ENCODE measurements around the gene FBXO5.
A peak's percentile ranks its signal among the peaks of the same experiment; 100 is the strongest.

FBXO5 gene, protein sequence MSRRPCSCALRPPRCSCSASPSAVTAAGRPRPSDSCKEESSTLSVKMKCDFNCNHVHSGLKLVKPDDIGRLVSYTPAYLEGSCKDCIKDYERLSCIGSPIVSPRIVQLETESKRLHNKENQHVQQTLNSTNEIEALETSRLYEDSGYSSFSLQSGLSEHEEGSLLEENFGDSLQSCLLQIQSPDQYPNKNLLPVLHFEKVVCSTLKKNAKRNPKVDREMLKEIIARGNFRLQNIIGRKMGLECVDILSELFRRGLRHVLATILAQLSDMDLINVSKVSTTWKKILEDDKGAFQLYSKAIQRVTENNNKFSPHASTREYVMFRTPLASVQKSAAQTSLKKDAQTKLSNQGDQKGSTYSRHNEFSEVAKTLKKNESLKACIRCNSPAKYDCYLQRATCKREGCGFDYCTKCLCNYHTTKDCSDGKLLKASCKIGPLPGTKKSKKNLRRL

DNA sequence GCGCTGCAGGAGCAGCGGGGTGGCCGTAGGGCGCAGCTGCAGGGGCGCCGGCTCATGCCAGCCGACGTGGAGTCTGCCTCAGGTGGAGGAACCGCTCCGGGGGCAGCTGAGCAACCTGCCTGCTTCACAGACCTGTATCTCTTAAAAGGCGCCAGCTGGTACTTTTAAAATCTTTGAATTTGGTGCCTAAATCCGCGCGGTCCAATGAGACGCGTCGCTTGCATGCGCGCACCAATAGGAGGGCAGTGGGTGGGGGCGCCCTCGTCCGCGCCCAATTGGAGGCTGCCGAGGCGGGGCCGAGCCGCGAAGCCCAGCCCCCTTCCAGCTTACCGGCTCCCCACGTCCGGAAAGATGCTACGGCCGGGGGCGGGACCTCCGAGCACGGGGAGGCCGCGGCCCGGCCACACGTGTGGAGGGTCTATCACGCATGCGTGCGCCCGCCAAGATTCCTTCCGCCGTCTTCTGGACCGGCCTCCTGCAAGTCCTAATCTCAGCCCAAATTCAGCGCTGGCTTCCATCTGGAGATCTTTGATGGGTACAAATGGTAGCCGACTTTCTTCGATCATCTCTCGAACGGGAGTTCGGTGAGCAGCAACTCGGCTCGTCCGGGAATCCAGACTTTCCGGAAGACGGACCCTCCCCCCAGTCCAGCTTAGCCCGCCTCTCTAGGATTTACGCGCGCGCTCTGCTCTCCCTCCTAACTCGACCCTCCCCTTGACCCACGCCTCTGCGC, at the start of gene FBXO5:
FBXO5 (minus strand) TSS at position 138 of the 733 bp plus-strand sequence; CDS start at position 56, 82 bp downstream.
- Histone ChIP-seq H3K4me3 (ENCODE audit: low read depth, low read length) (peak within 1 kb of the TSS; percentile 84), H3K9ac (ENCODE audit: low read depth, low read length) (peak within 1 kb of the TSS; percentile 92), H3K36me3 (ENCODE audit: control insufficient read depth, insufficient read depth, low read length) (peaks cover 6% of the 10 kb centered on the region), H3K4me1 (ENCODE audit: control insufficient read depth, insufficient read depth, low read length) (peaks cover 12% of the 10 kb centered on the region), H3K9me3 (ENCODE audit: control insufficient read depth, insufficient read depth, low read length) (no peaks in the 10 kb centered on the region), H3K27me3 (ENCODE audit: control insufficient read depth, insufficient read depth, low read length) (no peaks in the 10 kb centered on the region)

DNA sequence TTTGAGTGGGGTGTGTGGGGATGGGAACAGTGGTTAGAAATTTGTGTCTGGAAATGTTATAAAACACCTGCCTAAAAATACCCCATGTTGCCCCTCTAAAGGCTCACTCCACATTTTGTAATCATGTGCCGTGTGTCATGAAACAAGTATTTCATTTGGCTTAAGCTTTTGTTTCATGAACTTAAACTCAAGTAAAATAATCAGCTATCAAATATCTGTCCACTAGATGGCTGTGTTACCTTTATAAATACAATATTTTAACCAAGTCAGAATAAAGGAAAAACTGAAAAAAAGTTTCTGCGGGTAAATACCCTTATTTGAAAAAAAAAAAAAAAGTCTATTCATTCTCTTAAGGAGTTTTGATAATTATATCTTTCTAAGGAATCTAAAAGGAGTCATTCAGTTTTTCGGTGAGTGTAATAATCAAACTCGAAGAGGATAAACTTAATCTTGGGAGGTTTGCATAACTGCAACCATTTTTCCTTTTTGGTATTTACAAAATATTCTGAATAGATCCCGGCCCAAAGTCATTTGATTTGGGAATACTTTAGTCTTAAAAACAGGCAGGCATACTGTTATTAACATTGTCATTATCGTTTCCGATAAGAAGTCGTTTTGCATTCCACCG, 49.5 kb upstream of the FBXO5 start:
- no peak overlapping the region for H3K4me3 ChIP-seq (ENCODE audit: low read depth, low read length)
- H3K9me3 ChIP-seq (ENCODE audit: control insufficient read depth, insufficient read depth, low read length), result no peaks in the 10 kb centered on the region
- peaks cover 9% of the 10 kb centered on the region for H3K4me1 ChIP-seq (ENCODE audit: control insufficient read depth, insufficient read depth, low read length)
- H3K36me3 ChIP-seq (ENCODE audit: control insufficient read depth, insufficient read depth, low read length), result no peaks in the 10 kb centered on the region
- H3K9ac ChIP-seq (ENCODE audit: low read depth, low read length), result no peak overlapping the region
- H3K27me3 ChIP-seq (ENCODE audit: control insufficient read depth, insufficient read depth, low read length), result no peaks in the 10 kb centered on the region

DNA sequence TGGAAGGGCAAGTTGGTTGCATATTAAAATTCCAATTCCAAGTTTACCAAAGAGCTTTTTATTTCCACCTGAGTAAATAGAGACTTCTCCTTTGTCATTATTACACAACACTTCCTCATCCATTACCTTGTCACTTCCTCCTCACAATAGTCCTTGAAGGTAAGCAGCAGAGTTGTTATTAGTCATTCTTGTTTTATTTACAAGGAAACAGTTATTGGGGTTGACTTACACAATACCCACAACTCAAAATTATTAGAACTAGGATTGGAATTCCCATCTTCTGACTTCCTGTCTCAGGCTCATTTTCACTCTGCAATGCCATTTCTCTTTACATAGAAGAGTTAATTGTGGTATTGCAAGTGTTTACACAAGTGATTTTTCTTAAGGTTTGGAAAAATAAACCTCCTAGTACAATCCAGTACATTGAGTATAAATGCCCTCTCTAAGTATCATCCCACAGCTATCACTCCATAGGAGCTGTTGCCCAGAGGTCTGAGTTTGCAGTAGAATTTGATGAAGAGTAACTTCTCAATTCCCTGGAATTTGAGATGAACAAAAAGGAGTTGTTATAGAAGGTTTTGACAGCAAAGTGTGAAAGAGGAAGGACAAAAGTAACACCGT, 48.6 kb upstream of the FBXO5 start:
- no peaks in the 10 kb centered on the region for H3K9me3 ChIP-seq (ENCODE audit: control insufficient read depth, insufficient read depth, low read length)

DNA sequence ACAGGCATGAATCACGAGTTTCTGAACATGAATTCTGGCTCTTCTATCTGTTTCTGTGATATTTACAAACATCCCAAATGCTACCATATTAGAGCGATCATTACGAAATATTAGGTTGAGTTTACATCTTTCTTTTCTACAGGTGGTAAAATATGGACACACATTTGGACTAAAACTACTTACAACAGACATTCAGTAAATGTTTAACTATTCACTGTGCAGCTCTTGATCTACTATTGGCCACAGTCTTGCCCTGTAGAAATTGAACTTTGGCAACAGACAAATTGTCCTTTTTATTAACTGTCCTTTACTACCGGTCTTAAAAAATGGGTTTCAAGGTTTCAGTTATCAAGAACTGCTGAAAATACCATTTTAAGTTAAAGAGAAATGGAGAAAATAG, 46.1 kb upstream of the FBXO5 start:
- Histone ChIP-seq H3K27me3 (ENCODE audit: control insufficient read depth, insufficient read depth, low read length) (no peaks in the 10 kb centered on the region), H3K9me3 (ENCODE audit: control insufficient read depth, insufficient read depth, low read length) (no peaks in the 10 kb centered on the region), H3K4me3 (ENCODE audit: low read depth, low read length) (no peak overlapping the region), H3K9ac (ENCODE audit: low read depth, low read length) (no peak overlapping the region), H3K36me3 (ENCODE audit: control insufficient read depth, insufficient read depth, low read length) (no peaks in the 10 kb centered on the region), H3K4me1 (ENCODE audit: control insufficient read depth, insufficient read depth, low read length) (peaks cover 9% of the 10 kb centered on the region)

More for the DNA sequence above, 48.6 kb upstream of the FBXO5 start:
- Histone ChIP-seq H3K4me3 (ENCODE audit: low read depth, low read length) (no peak overlapping the region), H3K9ac (ENCODE audit: low read depth, low read length) (no peak overlapping the region), H3K27me3 (ENCODE audit: control insufficient read depth, insufficient read depth, low read length) (no peaks in the 10 kb centered on the region), H3K4me1 (ENCODE audit: control insufficient read depth, insufficient read depth, low read length) (peaks cover 9% of the 10 kb centered on the region), H3K36me3 (ENCODE audit: control insufficient read depth, insufficient read depth, low read length) (no peaks in the 10 kb centered on the region)

DNA sequence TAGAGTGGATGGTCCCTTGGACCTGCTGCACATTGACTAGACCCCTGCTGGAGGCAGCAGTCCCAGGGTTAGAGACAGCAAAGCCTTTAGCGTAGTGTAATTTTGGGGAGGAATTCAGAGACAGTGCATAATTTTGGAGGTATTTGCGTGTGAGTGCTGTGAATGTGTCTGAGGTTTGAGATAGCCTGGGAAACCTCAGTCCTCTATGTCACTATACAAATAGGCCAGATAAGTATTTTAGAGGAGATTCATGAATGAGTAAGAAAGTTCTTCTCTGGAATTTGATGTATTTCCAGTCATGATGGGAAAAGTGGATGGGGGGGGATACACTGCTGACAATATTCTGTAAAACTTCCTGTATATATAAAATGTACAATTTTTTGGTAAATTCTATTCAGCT, 45.4 kb upstream of the FBXO5 start:
- Histone ChIP-seq H3K4me1 (ENCODE audit: control insufficient read depth, insufficient read depth, low read length) (peaks cover 9% of the 10 kb centered on the region), H3K27me3 (ENCODE audit: control insufficient read depth, insufficient read depth, low read length) (no peaks in the 10 kb centered on the region), H3K4me3 (ENCODE audit: low read depth, low read length) (no peak overlapping the region), H3K9me3 (ENCODE audit: control insufficient read depth, insufficient read depth, low read length) (no peaks in the 10 kb centered on the region), H3K9ac (ENCODE audit: low read depth, low read length) (no peak overlapping the region), H3K36me3 (ENCODE audit: control insufficient read depth, insufficient read depth, low read length) (no peaks in the 10 kb centered on the region)

DNA sequence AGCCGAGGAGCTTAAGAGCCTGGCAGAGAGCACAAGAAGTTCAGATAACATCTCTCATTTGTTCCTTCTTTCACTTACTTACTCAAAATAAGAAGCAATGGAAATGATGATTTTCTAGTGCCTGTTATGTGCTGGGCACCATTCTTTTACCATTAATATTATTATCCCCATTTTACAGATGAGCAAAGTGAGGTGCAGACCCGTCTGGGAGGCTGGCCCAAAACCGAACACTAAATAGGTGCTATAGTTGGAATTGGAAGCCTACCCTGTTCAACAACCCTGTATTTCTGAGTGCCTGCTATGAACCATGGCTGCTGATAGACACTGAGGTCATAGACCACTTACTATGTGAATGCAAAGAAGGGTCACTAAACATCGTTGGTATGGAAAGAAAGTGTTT, 44.6 kb upstream of the FBXO5 start:
- H3K4me1 ChIP-seq (ENCODE audit: control insufficient read depth, insufficient read depth, low read length), result peaks cover 9% of the 10 kb centered on the region
- H3K36me3 ChIP-seq (ENCODE audit: control insufficient read depth, insufficient read depth, low read length), result no peaks in the 10 kb centered on the region
- no peak overlapping the region for H3K9ac ChIP-seq (ENCODE audit: low read depth, low read length)
- no peaks in the 10 kb centered on the region for H3K27me3 ChIP-seq (ENCODE audit: control insufficient read depth, insufficient read depth, low read length)
- H3K9me3 ChIP-seq (ENCODE audit: control insufficient read depth, insufficient read depth, low read length), result no peaks in the 10 kb centered on the region
- no peak overlapping the region for H3K4me3 ChIP-seq (ENCODE audit: low read depth, low read length)

DNA sequence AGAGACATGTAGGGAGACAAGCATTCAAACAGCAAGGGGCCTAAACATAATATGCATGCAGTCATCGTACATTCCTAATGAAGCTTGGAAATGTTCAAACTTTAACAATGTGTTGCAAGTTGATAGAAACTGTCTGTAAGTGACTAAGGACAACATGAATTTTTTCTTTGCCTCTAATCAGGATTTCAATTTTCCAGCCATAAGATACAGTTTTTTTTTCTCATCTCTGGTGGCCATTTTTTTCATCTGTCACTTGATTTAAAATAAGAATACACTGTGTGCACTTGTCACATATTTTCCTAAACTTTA, 41.8 kb upstream of the FBXO5 start:
- no peaks in the 10 kb centered on the region for H3K36me3 ChIP-seq (ENCODE audit: control insufficient read depth, insufficient read depth, low read length)
- H3K27me3 ChIP-seq (ENCODE audit: control insufficient read depth, insufficient read depth, low read length), result no peaks in the 10 kb centered on the region
- H3K9me3 ChIP-seq (ENCODE audit: control insufficient read depth, insufficient read depth, low read length), result no peaks in the 10 kb centered on the region

DNA sequence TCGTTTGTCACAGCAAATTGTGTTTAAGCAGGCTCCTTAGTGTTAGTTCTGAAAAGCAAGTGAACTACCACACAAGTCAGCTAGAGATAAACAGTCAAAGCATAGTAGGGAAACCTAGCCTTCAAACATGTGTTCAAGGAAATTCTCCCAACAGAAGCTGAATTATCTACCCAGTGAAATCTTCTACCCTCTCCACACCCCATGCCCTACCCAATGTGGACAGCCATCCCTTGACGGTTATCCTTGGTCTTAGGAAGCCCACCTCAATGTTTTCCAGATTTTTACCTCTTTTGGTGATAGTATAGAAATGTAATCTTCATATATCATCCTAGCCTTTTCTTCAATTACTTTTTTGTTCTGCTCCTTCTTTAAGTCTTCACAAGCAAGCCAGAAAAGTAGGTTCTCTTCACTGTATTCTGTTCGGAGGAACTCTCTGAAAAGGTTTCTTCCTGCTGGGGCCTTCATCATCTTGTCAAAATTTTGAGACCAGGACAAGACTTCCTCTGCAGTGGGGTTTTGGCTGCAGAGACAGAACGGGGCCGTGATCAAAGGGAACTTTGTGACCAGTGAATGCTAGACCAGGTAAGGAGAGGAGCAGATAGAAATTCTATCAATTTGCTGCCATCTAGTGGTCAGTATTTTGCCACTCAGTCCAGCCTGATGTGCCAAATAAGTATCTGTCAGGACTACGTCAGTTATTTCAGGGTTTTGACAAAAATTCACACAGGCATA, 41.3 kb upstream of the FBXO5 start:
- no peaks in the 10 kb centered on the region for H3K27me3 ChIP-seq (ENCODE audit: control insufficient read depth, insufficient read depth, low read length)
- no peaks in the 10 kb centered on the region for H3K36me3 ChIP-seq (ENCODE audit: control insufficient read depth, insufficient read depth, low read length)
- no peaks in the 10 kb centered on the region for H3K4me1 ChIP-seq (ENCODE audit: control insufficient read depth, insufficient read depth, low read length)
- H3K4me3 ChIP-seq (ENCODE audit: low read depth, low read length), result no peak overlapping the region
- no peak overlapping the region for H3K9ac ChIP-seq (ENCODE audit: low read depth, low read length)
- no peaks in the 10 kb centered on the region for H3K9me3 ChIP-seq (ENCODE audit: control insufficient read depth, insufficient read depth, low read length)

More for the DNA sequence above, 41.8 kb upstream of the FBXO5 start:
- Histone ChIP-seq H3K9ac (ENCODE audit: low read depth, low read length) (no peak overlapping the region), H3K4me1 (ENCODE audit: control insufficient read depth, insufficient read depth, low read length) (no peaks in the 10 kb centered on the region), H3K4me3 (ENCODE audit: low read depth, low read length) (no peak overlapping the region)

DNA sequence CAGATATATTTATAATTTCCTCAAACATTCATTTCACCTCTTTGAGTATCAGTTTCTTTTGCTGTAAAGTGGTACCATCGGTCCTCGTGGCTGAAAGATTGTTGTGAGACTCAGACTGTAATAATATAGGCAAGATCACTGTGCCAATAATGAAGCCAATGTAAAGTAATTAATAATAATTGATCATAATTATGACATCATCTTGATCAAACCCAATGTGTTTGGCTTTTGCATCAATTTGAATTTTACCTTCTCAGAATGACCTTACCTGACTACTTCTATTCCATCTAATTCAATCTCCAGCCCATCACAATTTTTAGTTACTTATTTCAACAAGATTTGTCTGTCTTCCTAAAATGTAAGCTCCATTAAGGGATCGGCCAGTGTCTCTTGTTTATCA, 35.5 kb upstream of the FBXO5 start:
- Histone ChIP-seq H3K27me3 (ENCODE audit: control insufficient read depth, insufficient read depth, low read length) (no peaks in the 10 kb centered on the region), H3K36me3 (ENCODE audit: control insufficient read depth, insufficient read depth, low read length) (no peaks in the 10 kb centered on the region), H3K4me3 (ENCODE audit: low read depth, low read length) (no peak overlapping the region), H3K9me3 (ENCODE audit: control insufficient read depth, insufficient read depth, low read length) (no peaks in the 10 kb centered on the region), H3K4me1 (ENCODE audit: control insufficient read depth, insufficient read depth, low read length) (no peaks in the 10 kb centered on the region), H3K9ac (ENCODE audit: low read depth, low read length) (no peak overlapping the region)

DNA sequence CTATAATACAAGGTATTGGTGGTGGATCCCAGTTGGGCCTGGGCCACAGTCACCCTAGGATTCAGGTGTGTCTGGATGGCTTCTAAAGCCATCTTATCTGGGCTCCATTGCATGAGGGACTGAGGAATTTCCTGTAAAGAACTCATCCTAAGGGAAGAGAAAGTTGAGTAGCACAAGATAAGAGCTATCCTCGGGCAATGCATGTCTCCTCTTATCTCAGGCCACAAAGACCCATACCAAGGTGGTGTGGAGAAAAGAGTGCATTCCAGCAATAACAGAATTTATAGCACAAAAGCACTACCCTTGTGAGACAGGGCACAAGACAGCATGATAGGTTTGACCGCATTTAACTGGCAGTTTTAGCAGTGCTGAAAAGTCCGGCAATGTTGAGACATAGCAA, 34.0 kb upstream of the FBXO5 start:
- Histone ChIP-seq H3K4me3 (ENCODE audit: low read depth, low read length) (no peak overlapping the region), H3K4me1 (ENCODE audit: control insufficient read depth, insufficient read depth, low read length) (no peaks in the 10 kb centered on the region), H3K9ac (ENCODE audit: low read depth, low read length) (no peak overlapping the region), H3K9me3 (ENCODE audit: control insufficient read depth, insufficient read depth, low read length) (no peaks in the 10 kb centered on the region), H3K27me3 (ENCODE audit: control insufficient read depth, insufficient read depth, low read length) (no peaks in the 10 kb centered on the region), H3K36me3 (ENCODE audit: control insufficient read depth, insufficient read depth, low read length) (no peaks in the 10 kb centered on the region)

DNA sequence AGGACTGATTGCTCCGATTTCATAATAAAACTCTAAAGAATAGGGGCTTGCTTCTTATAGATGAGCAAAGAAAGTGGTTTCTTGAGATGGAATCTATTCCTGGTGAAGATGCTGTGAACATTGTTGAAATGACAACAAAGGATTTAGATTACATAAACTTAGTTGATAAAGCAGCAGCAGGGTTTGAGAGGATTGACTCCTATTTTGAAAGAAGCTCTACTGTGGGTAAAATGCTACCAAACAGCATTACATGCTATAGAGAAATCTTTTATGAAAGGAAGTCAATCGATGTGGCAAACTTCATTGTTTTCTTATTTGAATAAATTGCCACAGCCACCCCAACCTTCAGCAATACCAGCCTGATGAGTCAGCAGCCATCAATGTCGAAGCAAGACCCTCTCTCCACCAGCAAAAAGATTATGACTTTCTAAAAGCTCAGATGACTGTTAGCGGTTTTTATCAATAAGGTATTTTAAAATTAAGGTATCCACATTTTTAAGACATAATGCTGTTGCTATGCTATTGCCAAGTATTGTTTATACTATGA, 32.3 kb upstream of the FBXO5 start:
- no peaks in the 10 kb centered on the region for H3K4me1 ChIP-seq (ENCODE audit: control insufficient read depth, insufficient read depth, low read length)
- no peak overlapping the region for H3K4me3 ChIP-seq (ENCODE audit: low read depth, low read length)
- no peaks in the 10 kb centered on the region for H3K9me3 ChIP-seq (ENCODE audit: control insufficient read depth, insufficient read depth, low read length)
- no peaks in the 10 kb centered on the region for H3K27me3 ChIP-seq (ENCODE audit: control insufficient read depth, insufficient read depth, low read length)
- no peak overlapping the region for H3K9ac ChIP-seq (ENCODE audit: low read depth, low read length)
- H3K36me3 ChIP-seq (ENCODE audit: control insufficient read depth, insufficient read depth, low read length), result no peaks in the 10 kb centered on the region

Measured in iPS-15b (cell line).